SK-N-SH (cell line): ENCODE data around the gene GPR12. TPM values are rescaled to one million over a fixed set of nuclear protein-coding genes. Genes with fewer than 3 reads are reported as not detected.

Experiments used
- CTCF ChIA-PET: fragments of 300-600, 350-600 bp; formaldehyde crosslinking; extraction: SDS; loops from one replicate; lab custom pipeline; 2021; lab: Yijun Ruan, JAX
- POLR2A ChIA-PET: fragments of 350-600 bp; sonication (Branson Sonifier 250); formaldehyde crosslinking; extraction: SDS; loops from one replicate; lab custom pipeline; 2020; ENCODE audit warnings: antibody characterized with exemption, inconsistent platforms; lab: Yijun Ruan, JAX
- DNase-seq: peaks from one replicate; pipeline ENCODE4 v3.0.0; 2012
- H2AFZ ChIP-seq: fragments of 200-600 bp; sonication (generic); 2 replicates; pipeline ENCODE4 v1.8.1; 2016; ENCODE audit warnings: antibody characterized with exemption, mild to moderate bottlenecking, low read depth
- H3F3A ChIP-seq: fragments of 200-600 bp; sonication (generic); replicated peaks from 2 replicates; pipeline ENCODE3; 2016; ENCODE audit warnings: antibody characterized with exemption, mild to moderate bottlenecking; ENCODE audit not compliant: insufficient read depth
- H3K27ac ChIP-seq, 2 experiments: fragments of 200-500 bp in 1 of 2; fragments of 200-600 bp in 1 of 2; sonication (Bioruptor generic) in 1 of 2; sonication (generic), shearing (Covaris generic) in 1 of 2; 2 replicates each; pipeline versions ENCODE4 v1.5.1 to v1.6.1; 2014 to 2016; ENCODE audit warnings: low read depth in 2 of 2, inconsistent platforms in 1 of 2, low read length in 1 of 2, mild to moderate bottlenecking in 1 of 2, mixed read lengths in 1 of 2
- H3K27me3 ChIP-seq: fragments of 200-600 bp; sonication (generic), shearing (Covaris generic); 2 replicates; pipeline ENCODE4 v1.6.1; 2016; ENCODE audit warnings: mixed run types; ENCODE audit not compliant: insufficient read depth
- H3K36me3 ChIP-seq, 2 experiments: fragments of 200-500 bp in 1 of 2; fragments of 200-600 bp in 1 of 2; sonication (Bioruptor generic) in 1 of 2; sonication (generic) in 1 of 2; replicated peaks in 1 of 2; 2 replicates each; pipeline versions ENCODE3 to v1.5.1; 2014 to 2016; ENCODE audit warnings: low read length in 1 of 2, mild to moderate bottlenecking in 1 of 2; ENCODE audit not compliant: insufficient read depth in 2 of 2, control insufficient read depth in 1 of 2
- H3K4me1 ChIP-seq, 2 experiments: fragments of 200-500 bp in 1 of 2; fragments of 200-600 bp in 1 of 2; sonication (Bioruptor generic) in 1 of 2; sonication (generic), shearing (Covaris generic) in 1 of 2; 2 replicates each; pipeline versions ENCODE4 v1.5.1 to v1.6.1; 2014 to 2016; ENCODE audit warnings: low read depth in 1 of 2, low read length in 1 of 2, mixed run types in 1 of 2; ENCODE audit not compliant: insufficient read depth in 2 of 2, control insufficient read depth in 1 of 2
- H3K4me2 ChIP-seq: fragments of 200-600 bp; sonication (generic), shearing (Covaris generic); 2 replicates; pipeline ENCODE4 v1.6.1; 2017; ENCODE audit warnings: mixed run types
- H3K4me3 ChIP-seq, 2 experiments: fragments of 200-500 bp in 1 of 2; fragments of 200-600 bp in 1 of 2; sonication (Bioruptor generic) in 1 of 2; sonication (generic), shearing (Covaris generic) in 1 of 2; 2 replicates each; pipeline versions ENCODE4 v1.5.1 to v1.8.1; 2014 to 2016; ENCODE audit warnings: low read depth in 2 of 2, inconsistent platforms in 1 of 2, low read length in 1 of 2, mild to moderate bottlenecking in 1 of 2, mixed read lengths in 1 of 2, moderate library complexity in 1 of 2
- H3K79me2 ChIP-seq: fragments of 200-600 bp; sonication (generic); 2 replicates; pipeline ENCODE4 v1.8.1; 2017; ENCODE audit warnings: mild to moderate bottlenecking; ENCODE audit not compliant: insufficient read depth
- H3K9ac ChIP-seq: fragments of 200-600 bp; sonication (generic); 2 replicates; pipeline ENCODE4 v1.6.1; 2017; ENCODE audit warnings: mixed run types
- H3K9me2 ChIP-seq: fragments of 200-600 bp; sonication (generic); 2 replicates; pipeline ENCODE4 v1.6.1; 2017; ENCODE audit warnings: mixed run types
- H3K9me3 ChIP-seq: fragments of 200-600 bp; sonication (generic); 2 replicates; pipeline ENCODE4 v1.6.1; 2017; ENCODE audit warnings: mixed run types, mild to moderate bottlenecking, moderate library complexity
- H4K20me1 ChIP-seq: fragments of 200-600 bp; sonication (generic); 2 replicates; pipeline ENCODE4 v1.6.1; 2017; ENCODE audit warnings: mild to moderate bottlenecking, mixed run types; ENCODE audit not compliant: insufficient read depth
- CTCF ChIP-seq: fragments of 200-600 bp; sonication (generic); IDR thresholded peaks from 2 replicates; pipeline ENCODE4 v1.6.1; 2017; ENCODE audit warnings: antibody characterized with exemption, mild to moderate bottlenecking, moderate library complexity
- EP300 ChIP-seq, 2 experiments: IDR thresholded peaks; 2 replicates each; pipeline versions ENCODE4 v1.4.0 to v1.6.1; 2012; ENCODE audit warnings: borderline replicate concordance in 1 of 2, low read depth in 1 of 2, low read length in 1 of 2
- MXI1 ChIP-seq: IDR thresholded peaks from 2 replicates; pipeline ENCODE4 v1.6.1; 2012; ENCODE audit warnings: mild to moderate bottlenecking, low read depth, low read length, improper control_type of control experiment
- NFIC ChIP-seq: IDR thresholded peaks from 2 replicates; pipeline ENCODE4 v1.4.0; 2012; ENCODE audit warnings: borderline replicate concordance
- PBX3 ChIP-seq: IDR thresholded peaks from 2 replicates; pipeline ENCODE4; 2012
- REST ChIP-seq: IDR thresholded peaks from 2 replicates; pipeline ENCODE4 v1.6.1; 2012; ENCODE audit warnings: mild to moderate bottlenecking, low read depth, low read length, moderate library complexity
- TAF1 ChIP-seq: IDR thresholded peaks from 2 replicates; pipeline ENCODE4 v1.6.1; 2012; ENCODE audit warnings: low read depth, mild to moderate bottlenecking, low read length, moderate library complexity, borderline replicate concordance
- TCF12 ChIP-seq: IDR thresholded peaks from 2 replicates; pipeline ENCODE4 v1.4.0; 2012
- WGBS: methylation state at CpG from one replicate; pipeline ENCODE4 v1.1.6; 2017; ENCODE audit warnings: low lambda C conversion rate; 5-methylcytosine and 5-hydroxymethylcytosine counted together
- polyA plus RNA-seq, 3 experiments: library from polyadenylated mRNA; depleted of rRNA; stranded (reverse); fragments of >200 nt; gene quantifications; 2 replicates each; pipeline ENCODE4 v1.2.3, GENCODE V29; 2012
- TF ChIP-seq, protein P1 (sequence below): IDR thresholded peaks from 2 replicates; pipeline ENCODE4 v1.4.0; 2012; ENCODE audit warnings: low read depth, borderline replicate concordance

GPR12 gene
- polyA plus RNA-seq, 1 of the 3 experiments (the other 2 are of a cell fraction) = not detected

DNA sequence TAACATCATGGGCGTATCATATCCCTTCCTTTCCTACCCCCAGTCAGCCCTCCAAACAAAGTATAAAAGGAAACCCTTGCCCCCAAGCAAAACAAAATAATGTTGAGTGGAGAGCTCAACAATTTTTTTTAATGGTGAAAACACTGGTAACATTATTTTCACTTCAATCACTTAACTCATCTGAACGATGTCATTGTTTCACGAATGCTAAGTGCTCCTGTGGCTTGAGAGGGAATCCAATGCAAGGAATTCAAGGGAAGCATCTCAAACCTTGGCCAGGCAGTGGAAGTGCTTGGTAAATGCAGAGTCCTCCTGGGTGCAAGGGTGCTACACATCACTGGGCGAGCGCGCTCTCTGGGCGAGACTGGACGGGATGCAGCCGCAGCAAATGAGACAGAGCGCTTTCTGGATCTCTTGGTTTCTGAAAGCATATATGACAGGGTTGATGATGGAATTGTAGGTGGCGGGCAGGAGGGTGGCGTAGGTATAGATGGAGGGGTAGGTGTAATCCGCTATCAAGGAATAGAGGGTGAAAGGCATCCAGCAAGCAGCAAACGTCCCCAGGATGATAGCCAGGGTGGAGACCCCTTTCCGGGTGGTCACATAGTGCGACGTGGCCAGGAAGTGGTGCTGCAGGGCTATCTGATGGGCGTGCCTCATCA lies 2.0 kb downstream of the GPR12 start:
- Histone ChIP-seq H3K27ac (no peak overlapping the region), H3K36me3 (no peaks in the 10 kb centered on the region), H3K4me3 (no peak overlapping the region), H3K27me3 (peaks cover 31% of the 10 kb centered on the region), H3K9ac (no peak overlapping the region), H3K4me1 (peaks cover 0 to 13% of the 10 kb centered on the region in 2 experiments; a peak in 1 of 4 replicates), H3K79me2 (no peaks in the 10 kb centered on the region), H3K9me3 (no peaks in the 10 kb centered on the region), H3K9me2 (no peaks in the 10 kb centered on the region), H3K4me2 (no peak overlapping the region), H4K20me1 (no peaks in the 10 kb centered on the region), H2AFZ (no peak overlapping the region), H3F3A (no peaks in the 10 kb centered on the region)
- TF ChIP-seq, protein P1, sequence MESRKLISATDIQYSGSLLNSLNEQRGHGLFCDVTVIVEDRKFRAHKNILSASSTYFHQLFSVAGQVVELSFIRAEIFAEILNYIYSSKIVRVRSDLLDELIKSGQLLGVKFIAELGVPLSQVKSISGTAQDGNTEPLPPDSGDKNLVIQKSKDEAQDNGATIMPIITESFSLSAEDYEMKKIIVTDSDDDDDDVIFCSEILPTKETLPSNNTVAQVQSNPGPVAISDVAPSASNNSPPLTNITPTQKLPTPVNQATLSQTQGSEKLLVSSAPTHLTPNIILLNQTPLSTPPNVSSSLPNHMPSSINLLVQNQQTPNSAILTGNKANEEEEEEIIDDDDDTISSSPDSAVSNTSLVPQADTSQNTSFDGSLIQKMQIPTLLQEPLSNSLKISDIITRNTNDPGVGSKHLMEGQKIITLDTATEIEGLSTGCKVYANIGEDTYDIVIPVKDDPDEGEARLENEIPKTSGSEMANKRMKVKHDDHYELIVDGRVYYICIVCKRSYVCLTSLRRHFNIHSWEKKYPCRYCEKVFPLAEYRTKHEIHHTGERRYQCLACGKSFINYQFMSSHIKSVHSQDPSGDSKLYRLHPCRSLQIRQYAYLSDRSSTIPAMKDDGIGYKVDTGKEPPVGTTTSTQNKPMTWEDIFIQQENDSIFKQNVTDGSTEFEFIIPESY = no peak
- TF ChIP-seq EP300 (IDR thresholded peaks at IDR 0.05; ENCODE audit: borderline replicate concordance in 1 of 2, low read depth in 1 of 2, low read length in 1 of 2) = no peak
- no peak for TF ChIP-seq TCF12
- no peak for TF ChIP-seq PBX3
- 70% methylated on average over 15 of the region's 18 CpGs for WGBS
- ChIA-PET CTCF (interaction anchor here (0.8 to 1.8 kb wide), 3 partner anchors 51 to 122 kb away, joined by 3 to 8 read pairs (median 4); no protein-coding TSS in a partner anchor), POLR2A (no interaction called here)
- DNase-seq = no peak

- H3K79me2 ChIP-seq = no peaks in the 10 kb centered on the region
- ChIA-PET POLR2A (no interaction called here), CTCF (interaction anchor here (0.9 to 1.5 kb wide), 2 partner anchors 116 kb away, joined by 3 to 4 read pairs; no protein-coding TSS in a partner anchor)
- H3K4me1 ChIP-seq = peaks cover 0 to 13% of the 10 kb centered on the region in 2 experiments; a peak in 1 of 4 replicates
- no peaks in the 10 kb centered on the region for H3K9me2 ChIP-seq
- no peaks in the 10 kb centered on the region for H3K9me3 ChIP-seq
- H3F3A ChIP-seq = no peaks in the 10 kb centered on the region
- H4K20me1 ChIP-seq = no peaks in the 10 kb centered on the region
- no peaks in the 10 kb centered on the region for H3K36me3 ChIP-seq
- WGBS = 22% methylated on average over 3 of the region's 3 CpGs
- TF ChIP-seq MXI1 (no peak), TAF1 (no peak), REST (no peak), NFIC (no peak), CTCF (no peak)
- TF ChIP-seq, all 33 proteins: peak for 0
- no peak overlapping the region for H3K9ac ChIP-seq
- no peak overlapping the region for H3K27ac ChIP-seq
- no peak for DNase-seq
- no peak overlapping the region for H2AFZ ChIP-seq
- H3K4me2 ChIP-seq = no peak overlapping the region
- no peak overlapping the region for H3K4me3 ChIP-seq
- peaks cover 25% of the 10 kb centered on the region for H3K27me3 ChIP-seq
Observed at GRCh38 chr13:26756961-26757360, 3.6 kb downstream of the GPR12 start.
